Ovary (tissue), 9 donors: ENCODE results near the gene LRRC36. TPM values are rescaled to one million over a fixed set of nuclear protein-coding genes. Genes with fewer than 3 reads are reported as not detected.

Experiments used
- DNase-seq, 5 donors: peaks; one replicate each; pipeline ENCODE4 v3.0.0-alpha.2; 2019 to 2020
- H3K27ac ChIP-seq, 2 donors: fragments of 200-600 bp; one replicate each; pipeline versions ENCODE4 v1.5.1 to v1.8.0; 2019 to 2022
- H3K27me3 ChIP-seq: fragments of 200-600 bp; one replicate; pipeline ENCODE4 v1.8.0; 2022
- H3K36me3 ChIP-seq: fragments of 200-600 bp; sonication (generic); one replicate; pipeline ENCODE4 v1.5.1; 2019
- H3K4me1 ChIP-seq: one replicate; pipeline ENCODE4 v1.8.1; 2013; ENCODE audit warnings: mild to moderate bottlenecking, moderate library complexity; ENCODE audit not compliant: insufficient read depth
- H3K4me3 ChIP-seq: fragments of 200-600 bp; sonication (generic); one replicate; pipeline ENCODE4 v1.5.1; 2017
- H3K9me3 ChIP-seq, 2 donors: fragments of 200-600 bp in 1 of 2; sonication (generic) in 1 of 2; one replicate each; pipeline versions ENCODE4 v1.5.1 to v1.8.1; 2013 to 2019; ENCODE audit warnings: mild to moderate bottlenecking in 1 of 2, moderate library complexity in 1 of 2
- EP300 ChIP-seq: sonication (generic); formaldehyde crosslinking; IDR thresholded peaks from one replicate; pipeline ENCODE4 v1.6.1; 2017; ENCODE audit warnings: antibody characterized with exemption
- POLR2A ChIP-seq: fragments of 450-650 bp; IDR thresholded peaks from one replicate; pipeline ENCODE4 v1.6.1; 2017; ENCODE audit warnings: antibody characterized with exemption, mild to moderate bottlenecking, moderate library complexity
- WGBS, 3 donors: extraction: QIAGEN DNeasy Blood & Tissue Kit in 1 of 3; methylation state at CpG; one replicate each; pipeline versions ENCODE4 v1.1.5 to v1.1.7; 2013 to 2017; 5-methylcytosine and 5-hydroxymethylcytosine counted together
- intact Hi-C, 4 donors: fragments of 100-400 bp; cut with DNase I; formaldehyde crosslinking; loops; one replicate each; pipeline versions ENCODE4 v1.11.0 to v1.15.1; 2022 to 2023
- polyA plus RNA-seq, 2 donors: library from polyadenylated mRNA; stranded (reverse); fragments of 200-250 nt in 1 of 2; fragments of 350-450 nt in 1 of 2; fragmentation: Illumina TruSeq in 1 of 2; extraction: RNeasy Lipid Tissue Mini Kit (QIAGEN cat#74804) in 1 of 2; gene quantifications; one replicate each; pipeline ENCODE4 v1.2.3, GENCODE V29; 2013 to 2014
- total RNA-seq, 7 donors: library from RNA; depleted of rRNA in 2 of 7; stranded (reverse); fragments of >200 nt in 2 of 7; fragmentation: NEBNext Ultra II Directional in 3 of 7; extraction: Animal tissue kit (Norgen Biotek cat#: 25700) in 3 of 7; gene quantifications; one replicate each; pipeline versions ENCODE4 v1.1.0 to v1.2.4, GENCODE V29; 2016 to 2023
- TF ChIP-seq, protein P1 (sequence below), 3 donors: fragments of 450-650 bp in 2 of 3; fragments of 200-600 bp in 1 of 3; IDR thresholded peaks; one replicate each; pipeline versions ENCODE4 v1.5.1 to v1.8.0; 2016 to 2022; ENCODE audit warnings: antibody characterized with exemption in 3 of 3, mild to moderate bottlenecking in 1 of 3
- donor health status: DM: no; HTN: no; CAD: no; lungs with moderate emphysema.
- donor health status: DM: no; HTN: no; CAD: no.
- donor health status: Bipolar disorder and iron deficiency.
- donor health status: DM: yes; HTN: yes; CAD: no.
- donor health status: DM: no; HTN: no; CAD: no.
- donor health status: DM: yes; HTN: yes; CAD: no.

Gene LRRC36
- total and polyA plus RNA-seq, 9 donors, result 0.58 to 2.6 (median 0.96) TPM; not detected in 1

DNA sequence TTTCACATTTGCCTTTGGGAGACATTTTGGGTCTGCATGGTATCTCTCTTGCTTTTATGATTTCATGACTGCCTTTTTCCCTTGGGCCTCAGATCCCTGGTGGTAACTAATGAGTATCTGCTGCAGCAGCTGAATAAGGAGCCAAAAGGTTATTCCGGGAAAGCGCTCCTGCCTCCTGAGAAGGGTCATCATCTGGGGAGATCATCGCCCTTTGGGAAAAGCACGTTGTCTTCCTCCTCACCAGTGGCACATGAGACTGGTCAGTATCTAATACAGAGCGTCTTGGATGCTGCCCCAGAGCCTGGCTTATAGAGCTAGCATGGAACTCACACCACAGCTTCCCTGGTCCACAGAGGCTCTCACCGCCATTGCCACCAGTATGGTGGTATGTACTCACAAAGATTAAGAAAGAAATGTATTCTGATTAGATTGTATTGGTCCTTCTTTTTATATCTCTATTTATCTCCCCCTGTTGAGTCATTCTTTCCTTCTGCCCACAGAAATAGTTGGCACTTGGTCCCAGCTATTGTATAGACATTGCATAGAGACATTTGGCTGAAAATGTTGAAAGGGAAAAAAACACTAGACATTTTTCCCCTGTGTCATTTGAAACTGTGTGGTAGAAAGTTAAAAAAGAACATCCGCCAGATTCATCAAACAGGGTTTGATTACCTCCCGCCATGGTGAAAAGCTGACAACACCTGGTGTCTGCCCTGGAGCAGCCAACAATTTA is 58.3 kb downstream of the LRRC36 start:
- Histone ChIP-seq H3K9me3 (no peaks in the 10 kb centered on the region), H3K4me1 (no peaks in the 10 kb centered on the region), H3K36me3 (no peaks in the 10 kb centered on the region), H3K27me3 (no peaks in the 10 kb centered on the region), H3K4me3 (no peak overlapping the region), H3K27ac (no peak overlapping the region)
- TF ChIP-seq, protein P1, sequence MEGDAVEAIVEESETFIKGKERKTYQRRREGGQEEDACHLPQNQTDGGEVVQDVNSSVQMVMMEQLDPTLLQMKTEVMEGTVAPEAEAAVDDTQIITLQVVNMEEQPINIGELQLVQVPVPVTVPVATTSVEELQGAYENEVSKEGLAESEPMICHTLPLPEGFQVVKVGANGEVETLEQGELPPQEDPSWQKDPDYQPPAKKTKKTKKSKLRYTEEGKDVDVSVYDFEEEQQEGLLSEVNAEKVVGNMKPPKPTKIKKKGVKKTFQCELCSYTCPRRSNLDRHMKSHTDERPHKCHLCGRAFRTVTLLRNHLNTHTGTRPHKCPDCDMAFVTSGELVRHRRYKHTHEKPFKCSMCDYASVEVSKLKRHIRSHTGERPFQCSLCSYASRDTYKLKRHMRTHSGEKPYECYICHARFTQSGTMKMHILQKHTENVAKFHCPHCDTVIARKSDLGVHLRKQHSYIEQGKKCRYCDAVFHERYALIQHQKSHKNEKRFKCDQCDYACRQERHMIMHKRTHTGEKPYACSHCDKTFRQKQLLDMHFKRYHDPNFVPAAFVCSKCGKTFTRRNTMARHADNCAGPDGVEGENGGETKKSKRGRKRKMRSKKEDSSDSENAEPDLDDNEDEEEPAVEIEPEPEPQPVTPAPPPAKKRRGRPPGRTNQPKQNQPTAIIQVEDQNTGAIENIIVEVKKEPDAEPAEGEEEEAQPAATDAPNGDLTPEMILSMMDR (IDR thresholded peaks at IDR 0.05), result no peak
- TF ChIP-seq EP300 (no peak), POLR2A (no peak)
- 80 to 86% (median 83%) methylated on average over 8 of the region's 8 CpGs for WGBS, 3 donors
- no peak for DNase-seq
- intact Hi-C loops, result no loop called here

DNA sequence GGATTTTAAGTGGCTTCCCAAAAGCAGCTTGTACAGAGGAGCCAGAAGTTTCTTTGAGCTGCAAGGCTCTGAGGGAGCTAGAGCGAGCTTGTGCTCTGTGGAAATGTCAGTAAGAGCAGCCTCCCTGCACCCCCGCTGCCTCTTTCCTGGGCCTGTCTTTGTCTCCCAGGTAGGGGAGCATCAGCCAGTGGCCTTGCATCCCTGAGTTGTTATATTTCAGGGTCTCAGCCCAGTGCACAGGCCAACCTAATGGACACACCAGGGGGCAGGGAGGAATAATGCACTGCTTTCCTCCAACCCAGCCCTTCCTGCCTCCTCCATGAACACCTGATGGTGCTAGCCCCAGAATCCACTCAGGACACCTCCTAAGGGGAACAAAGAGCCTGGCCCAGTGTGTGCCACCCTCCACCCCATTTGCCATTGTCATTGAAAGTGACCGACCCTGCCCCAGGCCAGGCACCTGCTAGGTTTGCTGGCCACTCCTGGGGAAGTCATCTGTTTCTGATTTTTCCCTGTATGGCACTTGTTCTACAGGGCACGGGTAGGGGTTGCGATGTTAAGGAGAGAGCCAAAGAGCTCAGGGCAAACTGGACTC is 60.3 kb downstream of the LRRC36 start:
- intact Hi-C loops, result no loop called here
- Histone ChIP-seq H3K4me3 (no peak overlapping the region), H3K4me1 (no peaks in the 10 kb centered on the region), H3K9me3 (no peaks in the 10 kb centered on the region), H3K27me3 (no peaks in the 10 kb centered on the region), H3K36me3 (no peaks in the 10 kb centered on the region), H3K27ac (no peak overlapping the region)
- TF ChIP-seq POLR2A (no peak), EP300 (no peak)
- TF ChIP-seq, protein P1 (IDR thresholded peaks at IDR 0.05), result no peak
- DNase-seq, result no peak
- 93 to 97% (median 96%) methylated on average over 5 of the region's 5 CpGs for WGBS, 3 donors

DNA sequence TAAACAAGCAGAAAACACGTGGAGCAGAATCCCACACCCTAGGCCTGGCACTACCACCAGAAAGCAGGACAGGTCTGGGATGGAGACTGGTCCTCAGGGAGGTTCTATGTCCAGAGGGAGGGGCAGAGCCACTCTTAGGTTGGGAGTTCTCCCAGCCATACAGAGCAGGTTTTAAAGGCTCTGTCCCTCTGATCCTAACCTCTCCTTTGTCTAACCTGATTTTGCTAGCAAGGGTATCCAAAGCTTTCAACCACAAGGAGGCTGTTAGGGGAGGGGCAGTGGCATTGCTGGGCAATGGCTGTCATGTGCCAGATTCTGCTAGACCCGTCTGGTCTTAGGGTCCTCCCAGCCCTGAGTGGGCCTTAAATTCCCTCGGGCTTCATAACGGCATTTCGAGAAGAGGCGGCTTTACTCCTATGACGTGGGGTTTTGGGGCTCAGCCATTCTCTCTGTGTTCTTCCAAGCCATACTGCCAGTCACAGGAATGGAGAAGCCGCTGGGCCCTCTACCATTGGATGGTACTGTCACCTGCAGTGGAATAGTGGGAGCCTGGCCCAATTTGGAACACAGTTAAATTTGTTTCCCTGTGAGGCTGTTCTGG is 61.0 kb downstream of the LRRC36 start:
- intact Hi-C loops, result no loop called here
- no peak for TF ChIP-seq POLR2A
- TF ChIP-seq, protein P1 (IDR thresholded peaks at IDR 0.05), result no peak
- no peak for TF ChIP-seq EP300
- no peaks in the 10 kb centered on the region for H3K27me3 ChIP-seq
- no peaks in the 10 kb centered on the region for H3K9me3 ChIP-seq
- H3K4me3 ChIP-seq, result no peak overlapping the region
- DNase-seq, result no peak
- 84 to 89% (median 88%) methylated on average over 8 of the region's 8 CpGs for WGBS, 3 donors
- H3K36me3 ChIP-seq, result no peaks in the 10 kb centered on the region
- H3K4me1 ChIP-seq, result peaks cover 3% of the 10 kb centered on the region
- H3K27ac ChIP-seq, result no peak overlapping the region

DNA sequence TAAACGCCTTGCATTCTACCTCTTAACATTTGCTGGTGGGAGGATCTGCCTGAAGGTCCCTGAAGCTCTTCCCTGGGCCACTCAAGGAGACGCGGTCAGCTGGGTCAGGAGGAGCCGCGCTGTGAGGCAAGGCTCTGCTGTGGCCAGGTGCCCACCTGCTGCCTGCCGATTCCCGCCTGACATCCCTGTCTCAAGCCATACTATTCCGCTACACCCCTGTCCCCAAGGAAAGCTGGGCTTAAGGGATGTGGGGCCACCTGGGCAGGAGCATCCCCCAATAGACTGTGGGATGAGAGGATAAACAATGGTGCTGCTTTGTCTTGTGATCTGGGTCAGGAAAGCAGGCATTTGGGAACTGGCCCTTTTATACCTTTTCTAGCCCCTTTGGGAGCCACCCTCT is 61.6 kb downstream of the LRRC36 start:
- Histone ChIP-seq H3K36me3 (no peaks in the 10 kb centered on the region), H3K9me3 (no peaks in the 10 kb centered on the region), H3K4me3 (no peak overlapping the region), H3K27me3 (no peaks in the 10 kb centered on the region), H3K4me1 (peaks cover 8% of the 10 kb centered on the region), H3K27ac (no peak overlapping the region)
- WGBS, 3 donors, result 78 to 84% (median 83%) methylated on average over 8 of the region's 8 CpGs
- intact Hi-C loops, result no loop called here
- TF ChIP-seq EP300, result no peak
- no peak for TF ChIP-seq POLR2A
- TF ChIP-seq, protein P1 (IDR thresholded peaks at IDR 0.05), result no peak
- DNase-seq, result no peak
